ENCODE measurements around the gene USP14.

Gene USP14

GRCh38 chr18:160831-161570 is 2.6 kb downstream of the USP14 start:
- DNase-seq, result no peak

DNA sequence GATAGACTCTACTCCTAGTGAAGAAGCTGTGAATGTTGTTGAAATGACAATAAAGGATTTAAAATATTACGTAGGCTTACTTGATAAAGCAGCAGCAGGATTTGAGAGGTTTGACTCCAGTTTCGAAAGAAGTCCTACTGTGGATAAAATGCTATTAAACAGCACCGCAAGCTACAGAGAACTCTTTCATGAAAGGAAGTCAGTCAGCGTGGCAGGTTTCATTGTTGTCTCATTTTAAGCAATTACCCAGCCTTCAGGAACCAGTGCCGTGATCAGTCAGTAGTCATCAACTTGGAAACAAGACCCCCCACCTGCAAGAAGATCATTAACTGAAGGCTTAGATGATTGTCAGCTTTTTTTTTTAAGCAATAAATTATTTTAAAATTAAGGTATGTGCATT is 14.0 kb downstream of the USP14 start:
- no peak for DNase-seq

- DNase-seq, result no peak
Measured at GRCh38 chr18:179499-179898, 21.1 kb downstream of the USP14 start.

DNA sequence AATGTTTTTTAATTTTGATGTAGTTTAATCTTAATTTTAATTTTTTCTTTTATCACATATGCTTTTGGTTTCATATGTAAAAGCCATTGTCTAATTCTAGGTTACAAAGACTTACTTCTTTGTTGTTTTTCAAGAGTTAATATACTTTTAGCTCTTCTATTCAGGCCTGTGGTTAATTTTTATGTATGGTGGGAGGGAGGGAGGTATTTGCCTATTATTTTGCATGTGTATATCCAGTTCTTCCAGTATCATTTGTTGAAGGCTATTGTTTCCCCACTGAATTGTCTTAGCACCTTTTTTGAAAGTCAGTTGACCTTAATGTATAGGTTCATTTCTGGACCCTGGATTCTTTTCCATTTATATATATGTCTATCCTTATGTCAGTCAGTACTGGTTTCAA is 23.4 kb downstream of the USP14 start:
- DNase-seq, result no peak

- no peak for DNase-seq
Measured at GRCh38 chr18:183769-184168, 25.4 kb downstream of the USP14 start.

GRCh38 chr18:189254-189653 is 30.9 kb downstream of the USP14 start:
- DNase-seq, result no peak

GRCh38 chr18:191725-192124 is 33.4 kb downstream of the USP14 start:
- no peak for DNase-seq

GRCh38 chr18:192801-193200 is 34.4 kb downstream of the USP14 start:
- no peak for DNase-seq

- DNase-seq, result no peak
Measured at GRCh38 chr18:195651-196050, 37.3 kb downstream of the USP14 start.

DNA sequence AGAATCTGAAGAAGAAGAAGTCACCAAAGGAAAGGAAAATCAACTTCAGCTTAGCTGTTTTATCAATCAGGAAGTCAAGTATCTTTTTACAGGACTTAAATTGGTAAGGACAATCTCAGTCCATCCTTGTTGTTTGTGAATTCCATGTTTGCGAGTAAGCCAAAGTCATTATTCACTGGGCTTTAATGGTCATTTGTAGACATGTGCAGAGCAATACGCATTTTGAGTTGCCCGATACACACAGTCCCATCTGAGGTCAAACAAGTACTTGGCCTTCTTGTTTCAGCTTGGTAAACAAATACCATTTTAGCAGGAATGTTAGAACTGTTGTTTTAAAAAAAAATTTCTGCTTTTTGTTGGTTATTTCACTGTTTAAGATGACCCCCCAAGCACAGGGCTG is 40.9 kb downstream of the USP14 start:
- no peak for DNase-seq

- DNase-seq, result no peak
Measured at GRCh38 chr18:199768-200167, 41.4 kb downstream of the USP14 start.

GRCh38 chr18:210075-210474 is 51.7 kb downstream of the USP14 start:
- no peak for DNase-seq

- no peak for DNase-seq
Measured at GRCh38 chr18:210733-211132, 52.4 kb downstream of the USP14 start.

DNA sequence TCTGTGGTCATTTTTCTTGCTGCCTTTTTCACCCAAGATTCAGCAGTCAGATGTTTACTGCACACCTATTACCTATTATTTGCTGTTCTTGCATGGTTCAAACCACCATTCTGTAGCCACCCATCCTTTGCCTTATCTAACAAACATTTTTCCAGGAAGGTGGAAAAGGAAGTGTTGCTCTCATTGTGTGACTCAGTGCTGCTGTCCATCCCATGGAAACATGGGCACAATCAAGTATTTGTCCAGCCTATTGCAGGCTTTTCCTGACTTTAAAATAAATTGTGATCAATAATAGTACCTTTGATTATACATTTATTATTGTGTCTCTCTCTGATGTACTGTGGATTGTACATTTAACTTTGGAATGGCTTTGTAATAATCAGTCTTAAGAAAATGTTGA is 53.2 kb downstream of the USP14 start:
- no peak for DNase-seq

GRCh38 chr18:212780-213179 is 54.4 kb downstream of the USP14 start:
- no peak for DNase-seq

DNA sequence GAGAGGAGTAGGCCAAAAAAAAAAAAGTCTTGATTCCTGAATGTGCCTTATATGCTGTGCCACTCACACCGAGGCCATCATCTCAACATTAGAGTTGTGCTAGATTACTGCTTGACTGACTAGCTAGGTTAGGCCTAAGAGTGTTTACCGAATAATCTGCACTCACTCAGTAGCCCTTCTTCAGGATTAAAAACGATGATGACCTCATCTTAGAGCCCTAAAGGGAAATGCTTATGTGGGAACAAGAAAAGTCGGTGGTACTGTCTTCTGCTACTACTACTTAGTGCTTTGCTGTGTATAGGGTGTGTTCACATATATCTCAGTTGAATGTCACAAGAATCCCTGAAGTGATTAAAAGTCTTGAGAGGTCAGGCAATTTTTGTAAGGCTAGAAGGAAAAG is 55.1 kb downstream of the USP14 start:
- no peak for DNase-seq

DNA sequence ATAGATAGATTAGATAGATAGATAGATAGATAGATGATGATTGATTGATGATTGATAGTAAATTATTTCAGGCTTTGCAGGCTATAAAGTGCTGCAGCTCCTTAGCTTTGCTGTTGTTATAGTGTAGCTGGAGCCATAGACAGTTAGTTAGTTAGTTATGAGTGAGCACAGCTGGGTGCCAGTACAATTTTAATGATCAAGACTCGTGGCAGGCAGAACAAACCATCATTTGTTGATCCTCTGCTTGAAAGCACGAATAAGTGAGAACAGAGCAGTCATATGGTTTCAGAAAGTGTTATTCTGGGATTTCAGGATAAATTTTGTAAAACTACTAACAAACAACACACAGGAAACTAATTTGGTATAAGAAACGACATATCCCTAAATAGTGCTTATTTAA is 55.6 kb downstream of the USP14 start:
- no peak for DNase-seq

DNA sequence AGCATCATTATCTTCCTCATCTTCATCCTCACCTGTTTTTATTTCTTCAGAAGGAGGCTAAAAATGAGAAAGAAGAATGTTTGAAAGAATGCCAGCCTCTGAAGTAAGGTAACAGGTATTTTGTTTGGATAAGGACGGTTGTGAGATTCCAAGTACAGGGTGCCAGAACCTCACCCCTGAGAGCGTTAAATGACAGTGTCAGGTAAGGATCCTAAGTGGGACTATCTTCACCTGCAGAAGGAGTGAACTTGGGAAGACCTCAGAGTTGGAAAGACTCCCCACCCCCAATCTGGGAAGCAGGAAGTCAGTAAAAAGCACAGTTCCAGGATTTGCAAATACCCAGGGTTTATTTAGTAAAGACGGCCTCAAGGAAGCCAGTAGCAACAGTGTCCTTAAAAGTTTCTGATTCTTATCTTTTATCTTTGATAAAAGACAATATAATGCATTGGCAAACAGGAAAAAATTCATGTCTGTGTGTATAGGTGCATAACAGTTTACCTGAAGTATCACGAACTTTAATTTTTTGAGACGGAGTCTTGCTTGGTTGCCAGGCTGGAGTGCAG is 57.2 kb downstream of the USP14 start:
- no peak for DNase-seq

GRCh38 chr18:217532-218336 is 59.4 kb downstream of the USP14 start:
- DNase-seq, result no peak

- DNase-seq, result no peak
Measured at GRCh38 chr18:220708-221107, 62.4 kb downstream of the USP14 start.

- no peak for DNase-seq
Measured at GRCh38 chr18:225745-226144, 67.4 kb downstream of the USP14 start.

- DNase-seq, result no peak
Measured at GRCh38 chr18:227374-227773, 69.0 kb downstream of the USP14 start.

DNA sequence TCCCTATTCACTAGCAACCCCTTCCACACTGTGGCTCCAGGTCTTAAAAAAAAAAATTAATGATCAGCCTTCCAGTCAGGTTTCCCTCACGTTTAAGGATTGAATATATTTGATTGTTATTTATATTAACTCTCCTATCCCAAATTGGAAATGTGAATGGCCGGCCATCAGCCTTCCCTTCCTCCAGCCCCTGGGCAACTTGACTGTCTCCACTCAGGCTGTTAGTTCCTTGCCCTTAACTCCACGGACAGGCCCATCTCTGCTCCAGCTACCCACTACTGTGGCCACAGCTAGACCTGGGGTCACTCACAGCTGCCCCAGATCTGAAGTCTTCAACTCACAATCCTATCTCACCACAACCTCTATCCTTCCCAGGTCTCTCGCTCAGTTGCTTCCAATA is 69.5 kb downstream of the USP14 start:
- DNase-seq, result no peak

- no peak for DNase-seq
Measured at GRCh38 chr18:228586-228985, 70.2 kb downstream of the USP14 start.
